ENCODE results near the gene RNF207. TPM values are rescaled to one million over a fixed set of nuclear protein-coding genes. Genes with fewer than 3 reads are reported as not detected.

Gene RNF207
- total and polyA plus RNA-seq, 4 donors = 3.3 to 13.7 (median 5.8) TPM

GRCh38 chr1:6162773-6163172 is 43.1 kb upstream of the RNF207 start (continued):
- TF ChIP-seq ZBTB33 (IDR thresholded peaks at IDR 0.05) = no peak
- TF ChIP-seq NR2F2 (IDR thresholded peaks at IDR 0.05) = no peak
- no peak for TF ChIP-seq ATF3 (IDR thresholded peaks at IDR 0.05)
- no peak for TF ChIP-seq HNF4A (conservative IDR thresholded peaks at IDR 0.05)

- Histone ChIP-seq H3K9ac (ENCODE audit: low read depth in 1 of 2, low read length in 2 of 2) (no peak overlapping the region), H3K9me3 (ENCODE audit: control insufficient read depth in 4 of 4, low read length in 3 of 4) (no peaks in the 10 kb centered on the region), H3K27me3 (ENCODE audit: control insufficient read depth in 4 of 4, insufficient read depth in 4 of 4, low read length in 3 of 4) (no peaks in the 10 kb centered on the region), H3K4me3 (ENCODE audit: low read depth in 1 of 3, low read length in 3 of 3) (no peak overlapping the region), H3K27ac (ENCODE audit: low read depth in 1 of 2, low read length in 2 of 2) (no peak overlapping the region), H3K36me3 (ENCODE audit: control insufficient read depth in 4 of 4, insufficient read depth in 3 of 4, low read depth in 1 of 4, low read length in 3 of 4) (no peaks in the 10 kb centered on the region), H3K4me1 (ENCODE audit: control insufficient read depth in 4 of 4, insufficient read depth in 4 of 4, low read length in 3 of 4) (no peaks in the 10 kb centered on the region)
- WGBS = 76% methylated on average over 15 of the region's 15 CpGs
- no peak for TF ChIP-seq EGR1 (IDR thresholded peaks at IDR 0.05; ENCODE audit: low read depth in 2 of 2)
- TF ChIP-seq RXRA (IDR thresholded peaks at IDR 0.05) = no peak
- TF ChIP-seq FOXA2 (IDR thresholded peaks at IDR 0.05) = no peak
- TF ChIP-seq SP1 (IDR thresholded peaks at IDR 0.05) = no peak
- no peak for TF ChIP-seq HNF4G (IDR thresholded peaks at IDR 0.05)
- no peak for TF ChIP-seq HNF4A (conservative IDR thresholded peaks at IDR 0.05)
- no peak for TF ChIP-seq ZBTB33 (IDR thresholded peaks at IDR 0.05)
- TF ChIP-seq CTCF (IDR thresholded peaks at IDR 0.05; ENCODE audit: low read depth, low read length, missing input control) = no peak
- no peak for DNase-seq (ENCODE audit: low spot score)
Measured at GRCh38 chr1:6163191-6163972, 42.5 kb upstream of the RNF207 start.

GRCh38 chr1:6163973-6164617 is 41.8 kb upstream of the RNF207 start:
- no peaks in the 10 kb centered on the region for H3K27me3 ChIP-seq (ENCODE audit: control insufficient read depth in 4 of 4, insufficient read depth in 4 of 4, low read length in 3 of 4)
- no peaks in the 10 kb centered on the region for H3K36me3 ChIP-seq (ENCODE audit: control insufficient read depth in 4 of 4, insufficient read depth in 3 of 4, low read depth in 1 of 4, low read length in 3 of 4)
- no peaks in the 10 kb centered on the region for H3K9me3 ChIP-seq (ENCODE audit: control insufficient read depth in 4 of 4, low read length in 3 of 4)
- H3K4me1 ChIP-seq (ENCODE audit: control insufficient read depth in 4 of 4, insufficient read depth in 4 of 4, low read length in 3 of 4) = no peaks in the 10 kb centered on the region
- no peak for TF ChIP-seq SP1 (IDR thresholded peaks at IDR 0.05)
- TF ChIP-seq YY1 (IDR thresholded peaks at IDR 0.05) = no peak
- TF ChIP-seq REST (IDR thresholded peaks at IDR 0.05) = no peak
- no peak for TF ChIP-seq RAD21 (IDR thresholded peaks at IDR 0.05)
- TF ChIP-seq JUND (IDR thresholded peaks at IDR 0.05) = no peak
- TF ChIP-seq ATF3 (IDR thresholded peaks at IDR 0.05) = no peak
- no peak for TF ChIP-seq TAF1 (conservative IDR thresholded peaks at IDR 0.05)
- TF ChIP-seq GABPA (IDR thresholded peaks at IDR 0.05 in 1 of 2, conservative IDR thresholded peaks at IDR 0.05 in 1 of 2) = no peak
- no peak for TF ChIP-seq HNF4A (conservative IDR thresholded peaks at IDR 0.05)
- no peak for TF ChIP-seq FOXA2 (IDR thresholded peaks at IDR 0.05)
- WGBS = 74% methylated on average over 19 of the region's 19 CpGs
- no peak for DNase-seq (ENCODE audit: low spot score)
- H3K4me3 ChIP-seq (ENCODE audit: low read depth in 1 of 3, low read length in 3 of 3) = no peak overlapping the region
- no peak overlapping the region for H3K27ac ChIP-seq (ENCODE audit: low read depth in 1 of 2, low read length in 2 of 2)
- H3K9ac ChIP-seq (ENCODE audit: low read depth in 1 of 2, low read length in 2 of 2) = no peak overlapping the region
